NCI-H526 treated with DMSO at 0.1 percent for 48 hours (cell line): ENCODE data around the gene VPS8.

Experiments used
- DNase-seq: peaks from one replicate; lab custom pipeline; 2025; lab: John Stamatoyannopoulos, UW

The VPS8 gene

DNA sequence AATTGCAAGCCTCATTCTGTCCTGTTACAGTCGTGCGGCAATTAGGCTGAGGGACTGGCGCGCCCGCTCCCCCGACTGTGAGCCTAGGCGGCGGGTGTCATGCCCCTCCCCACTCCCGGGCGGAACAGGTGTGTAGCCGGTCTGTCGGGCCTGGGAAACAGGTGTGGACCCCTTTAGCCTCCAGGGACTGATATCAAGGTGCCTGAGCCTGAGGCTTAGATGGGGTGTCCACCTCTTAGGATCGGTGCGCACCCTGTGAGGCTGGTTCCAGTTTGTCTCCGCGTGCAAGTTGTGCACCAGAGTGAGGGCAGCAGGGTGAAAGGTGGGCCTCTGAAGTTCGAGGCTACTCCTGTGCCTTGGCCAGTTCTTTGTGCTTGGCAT lies 686 bp downstream of the VPS8 start:
- no peak for DNase-seq

DNA sequence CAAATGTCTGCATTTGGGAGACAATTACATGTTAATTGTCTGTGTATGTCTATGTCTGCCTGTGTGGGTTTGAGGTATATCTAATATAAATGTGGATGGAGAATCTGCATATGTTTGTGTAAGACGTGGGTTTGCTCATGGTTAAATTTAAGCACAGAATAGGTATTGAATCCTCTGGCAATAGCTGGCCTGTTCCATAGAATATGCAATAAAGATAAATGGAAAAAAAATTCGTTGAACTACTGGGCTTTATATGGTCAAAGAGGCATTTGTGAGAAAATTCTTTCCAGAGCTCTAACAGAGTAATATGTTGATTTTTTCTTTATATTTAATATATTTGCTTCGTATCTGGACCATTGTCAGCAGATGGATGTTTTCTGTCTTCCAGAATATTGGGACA lies 1.4 kb downstream of the VPS8 start:
- DNase-seq, result no peak

GRCh38 chr3:184814214-184814613 lies 2.2 kb downstream of the VPS8 start:
- peak; percentile 87 for DNase-seq

GRCh38 chr3:184815046-184815930 lies 3.3 kb downstream of the VPS8 start:
- DNase-seq, result no peak

DNA sequence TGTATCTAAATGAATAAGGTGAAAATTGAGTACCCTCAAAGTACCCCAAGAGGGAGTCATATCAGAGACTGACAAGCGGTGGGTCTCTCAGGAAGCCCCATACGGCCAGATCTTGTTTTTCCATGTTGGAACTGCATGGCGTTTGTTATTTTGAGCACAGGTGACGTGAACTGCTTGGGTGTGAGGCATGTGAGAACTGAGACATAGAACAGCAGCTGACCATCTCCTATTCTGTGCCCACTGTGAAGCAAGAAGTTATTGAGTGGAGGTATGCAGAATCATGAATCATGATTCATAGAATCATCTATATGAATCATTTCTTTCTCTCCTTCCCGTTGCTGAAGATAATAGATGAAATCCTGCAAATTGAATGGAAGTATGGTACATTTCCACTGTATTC lies 4.6 kb downstream of the VPS8 start:
- no peak for DNase-seq

DNA sequence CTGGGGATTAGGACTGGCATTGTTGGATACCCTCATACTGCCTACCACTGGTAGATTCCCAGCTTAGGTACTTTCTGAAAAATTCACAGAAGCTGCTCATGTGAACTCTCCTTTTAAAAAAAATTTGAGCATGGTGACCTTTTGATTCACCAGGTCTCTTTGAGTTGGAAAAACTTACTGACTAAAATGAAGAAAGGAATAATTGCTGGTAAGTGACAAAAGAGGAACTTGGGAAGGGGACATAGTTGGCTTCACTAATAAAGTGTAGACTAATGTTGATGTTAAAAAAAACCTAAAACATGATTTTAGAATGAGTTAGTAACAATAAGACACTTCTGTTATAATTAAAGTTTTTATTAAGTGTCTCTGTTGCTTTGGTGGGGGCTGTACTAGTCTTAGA lies 8.6 kb downstream of the VPS8 start:
- no peak for DNase-seq

- no peak for DNase-seq
These were observed 9.1 kb downstream of the VPS8 start for GRCh38 chr3:184821034-184821433.

DNA sequence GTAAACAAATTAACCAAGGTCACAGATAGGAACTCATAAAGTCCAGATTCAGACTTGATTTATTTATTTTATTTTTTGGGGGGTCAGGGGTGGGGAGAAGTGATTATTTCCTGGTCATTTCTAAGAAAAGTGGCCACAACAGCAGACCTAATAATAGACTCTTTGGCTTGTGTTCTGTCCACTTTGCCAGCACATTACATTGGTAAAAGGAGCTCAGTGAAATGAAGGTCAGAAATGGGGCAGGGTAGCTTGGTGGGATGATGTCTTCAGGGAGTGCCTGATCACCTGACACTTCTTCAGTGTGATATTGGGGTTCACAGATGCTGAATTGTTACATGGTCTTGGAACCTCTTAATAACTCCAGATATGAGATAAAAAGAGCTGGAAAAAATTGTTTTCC lies 10.1 kb downstream of the VPS8 start:
- DNase-seq, result no peak

DNA sequence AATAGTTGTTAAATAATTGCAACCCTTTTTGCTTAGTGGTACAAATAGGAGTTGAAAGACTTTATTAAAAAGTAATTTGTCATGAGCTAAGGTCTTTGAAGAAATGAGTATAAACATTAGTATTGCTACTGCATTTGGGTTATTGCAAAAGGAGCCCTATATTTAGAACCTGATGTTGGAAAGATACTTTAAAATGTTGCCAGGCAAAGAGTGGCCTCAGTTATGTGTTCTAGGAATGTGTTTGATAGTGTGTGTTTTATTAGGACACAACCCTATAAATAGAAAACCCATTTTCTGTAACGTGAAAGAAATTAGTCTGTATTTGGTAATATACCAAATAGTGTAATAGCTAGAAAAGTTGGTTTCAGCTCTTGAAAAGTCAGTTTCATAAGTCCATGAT lies 10.7 kb downstream of the VPS8 start:
- DNase-seq, result no peak

DNA sequence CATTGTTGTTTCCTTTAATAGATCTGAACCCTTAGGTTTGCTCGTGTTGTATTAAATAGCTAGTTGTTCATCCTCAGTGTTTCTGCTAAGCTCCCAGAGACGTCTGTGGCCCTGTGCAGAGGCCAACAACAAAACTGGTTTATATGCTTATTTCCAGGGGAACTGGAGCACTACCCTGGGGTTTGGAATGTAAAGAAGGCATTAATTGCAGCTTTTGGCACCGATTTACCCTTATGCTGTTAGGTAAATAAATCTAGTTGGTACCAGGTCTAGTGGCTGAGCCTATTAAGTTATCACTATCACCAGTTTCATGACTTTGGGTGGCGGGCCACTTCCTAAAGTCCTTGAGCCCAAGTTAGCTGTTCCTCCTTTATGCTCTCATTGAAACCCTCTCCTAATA lies 12.0 kb downstream of the VPS8 start:
- DNase-seq, result no peak

DNA sequence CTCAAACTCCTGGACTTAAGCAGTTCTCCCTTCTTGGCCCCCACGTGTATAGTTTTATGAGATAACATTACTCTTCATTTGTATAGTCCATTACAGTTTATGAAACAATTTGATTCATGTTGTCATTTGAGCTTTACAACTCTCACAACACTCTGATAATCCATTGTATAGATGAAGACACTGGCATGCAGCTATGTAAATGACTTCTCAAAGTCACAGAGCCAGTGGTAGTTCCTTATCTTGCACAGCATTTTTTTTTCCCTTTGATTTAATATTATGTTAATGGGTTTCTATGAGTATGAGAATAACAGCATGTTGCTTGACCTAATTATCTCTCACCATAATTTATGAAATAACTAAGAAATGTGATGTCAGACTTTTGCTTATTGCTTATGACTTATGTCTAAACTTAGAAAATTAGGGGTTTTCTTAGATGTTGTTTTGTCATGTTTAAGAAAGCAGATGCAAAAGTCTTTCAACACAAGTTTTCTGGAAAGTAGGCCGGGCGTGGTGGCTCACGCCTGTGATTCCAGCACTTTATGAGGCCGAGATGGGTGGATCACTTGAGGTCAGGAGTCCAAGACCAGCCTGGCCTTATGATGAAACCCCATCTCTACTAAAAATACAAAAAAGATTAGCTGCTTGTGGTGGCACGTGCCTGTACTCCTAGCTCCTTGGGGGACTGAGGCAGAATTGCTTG lies 13.3 kb downstream of the VPS8 start:
- no peak for DNase-seq

- DNase-seq, result no peak
These were observed 15.6 kb downstream of the VPS8 start for GRCh38 chr3:184827572-184827971.

- DNase-seq, result no peak
These were observed 20.1 kb downstream of the VPS8 start for GRCh38 chr3:184832044-184832443.

DNA sequence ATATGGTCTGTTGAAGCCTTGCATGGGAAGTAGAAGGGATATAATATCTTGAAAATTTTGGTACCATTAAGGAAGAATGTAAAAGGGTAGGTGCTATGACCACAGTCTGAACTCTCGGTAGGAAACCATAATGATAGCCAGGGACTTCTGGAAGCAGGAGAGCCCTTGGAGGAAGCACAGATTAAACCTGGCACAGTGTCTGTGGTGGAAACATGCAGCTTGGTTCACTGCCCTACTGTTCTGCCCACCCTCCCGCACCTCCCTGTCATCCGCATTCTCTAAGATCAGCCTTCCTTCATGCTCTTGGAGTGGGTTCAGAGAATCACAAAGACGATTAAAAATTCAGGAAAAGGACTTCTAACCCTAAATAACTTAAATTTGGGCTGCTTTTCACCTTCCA lies 20.9 kb downstream of the VPS8 start:
- DNase-seq, result no peak

DNA sequence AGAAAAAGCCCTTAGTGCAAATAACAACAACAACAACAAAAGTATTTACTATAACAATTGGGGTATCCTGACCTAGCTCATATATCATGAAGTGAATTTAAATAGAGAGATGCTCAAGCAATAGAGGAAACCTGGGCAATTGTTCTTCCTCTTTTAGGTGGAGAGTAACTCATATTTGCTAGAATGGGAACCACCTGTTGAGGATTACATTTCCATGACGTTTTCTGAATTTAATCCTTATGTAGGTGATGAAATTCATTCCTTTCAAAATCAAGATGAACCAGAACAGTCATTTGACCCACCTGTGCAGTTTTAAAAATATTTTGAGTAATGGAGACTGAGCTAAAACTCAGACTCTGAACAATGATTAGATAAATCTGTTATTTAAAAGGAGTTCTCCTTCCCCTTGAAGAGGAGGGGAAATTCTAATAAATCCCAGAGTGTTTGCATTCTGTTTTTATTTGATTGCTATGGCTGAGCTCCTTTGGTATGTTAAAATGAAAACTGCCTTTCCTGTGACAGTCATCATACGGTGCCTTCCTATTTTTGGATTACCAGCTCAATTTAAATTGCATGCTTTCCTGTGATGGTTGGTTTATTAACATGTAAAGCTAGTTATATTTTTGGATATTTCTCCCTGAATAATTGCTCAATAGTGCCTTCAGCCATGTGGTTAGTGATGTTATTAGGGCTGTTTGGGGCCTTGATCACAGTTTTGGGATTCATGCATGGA lies 24.3 kb downstream of the VPS8 start:
- no peak for DNase-seq

- no peak for DNase-seq
These were observed 30.5 kb downstream of the VPS8 start for GRCh38 chr3:184842433-184842832.

DNA sequence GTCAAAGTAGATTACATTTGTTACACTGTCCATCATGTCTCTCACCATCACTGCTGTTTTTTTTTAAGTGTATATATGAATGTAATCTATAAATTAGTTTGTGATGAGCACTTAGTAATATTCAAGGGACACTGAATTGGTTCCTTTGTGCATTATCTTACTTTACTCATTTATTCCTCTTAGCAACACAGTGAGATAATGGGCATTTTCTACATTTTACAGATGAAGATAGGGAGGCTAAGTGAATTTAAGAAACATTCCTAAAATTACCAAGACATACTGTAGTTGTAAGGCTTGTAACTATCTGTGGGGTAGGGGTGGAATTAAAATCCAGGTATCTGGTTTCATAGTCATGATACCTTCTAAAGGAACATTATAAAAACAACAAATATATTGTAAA lies 33.9 kb downstream of the VPS8 start:
- DNase-seq, result no peak

DNA sequence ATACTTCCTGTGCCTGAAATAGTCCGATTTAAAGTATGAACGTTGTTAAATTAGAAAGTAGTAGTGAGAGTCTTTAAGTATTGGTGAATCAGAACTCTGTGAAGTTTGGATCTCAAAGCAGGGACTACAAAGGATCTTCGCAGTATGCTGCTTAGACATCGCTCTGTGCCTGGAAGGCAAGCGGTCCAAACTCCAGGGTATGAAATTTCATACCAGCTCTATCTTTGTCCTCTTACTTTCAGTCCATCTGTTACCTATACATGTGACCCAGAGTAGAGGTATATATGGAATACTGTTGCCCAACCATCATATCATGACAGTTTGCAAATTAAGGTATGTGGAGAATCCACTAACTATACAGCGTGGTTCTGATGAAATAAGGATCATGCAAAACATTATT lies 34.5 kb downstream of the VPS8 start:
- DNase-seq, result no peak

- no peak for DNase-seq
These were observed 37.0 kb downstream of the VPS8 start for GRCh38 chr3:184848934-184849333.

- no peak for DNase-seq
These were observed 38.2 kb downstream of the VPS8 start for GRCh38 chr3:184850201-184850600.

DNA sequence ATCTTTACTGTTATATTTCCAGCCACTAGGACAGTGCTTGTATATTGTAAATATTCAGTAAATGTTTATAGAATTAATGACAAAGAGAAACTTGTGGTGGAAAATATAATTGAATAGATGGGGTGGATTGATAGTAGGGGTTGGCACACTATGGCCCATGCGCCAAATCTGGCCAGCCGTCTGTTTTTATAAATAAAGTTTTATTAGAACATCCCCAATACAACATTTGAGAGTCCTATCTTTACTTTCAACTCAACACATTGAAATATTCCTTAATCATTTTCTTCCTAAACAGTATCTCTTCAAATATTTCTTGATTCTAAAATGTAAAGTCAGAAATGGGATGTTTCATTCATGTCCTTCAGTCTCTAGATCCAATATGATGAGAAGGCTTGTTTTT lies 45.1 kb downstream of the VPS8 start:
- DNase-seq, result no peak

DNA sequence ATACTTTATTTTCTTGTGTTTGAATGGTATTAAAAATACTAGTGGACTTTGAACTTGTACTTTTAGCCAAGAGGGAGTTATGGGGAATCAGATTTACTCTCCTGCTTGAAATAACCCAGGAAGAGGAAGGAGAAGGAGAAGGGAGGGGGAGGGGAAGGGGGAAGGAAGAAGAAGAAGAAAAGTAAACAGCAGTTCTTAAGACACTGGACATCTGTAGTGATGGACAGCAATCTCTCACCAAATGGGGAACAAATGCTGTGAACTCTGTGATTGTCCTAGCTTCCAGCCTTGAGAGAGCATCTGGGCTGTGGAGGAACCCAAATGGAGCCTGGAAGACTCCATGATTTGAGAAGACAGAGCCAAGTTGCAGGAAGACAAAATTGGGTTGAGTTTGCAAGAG lies 52.0 kb downstream of the VPS8 start:
- DNase-seq, result no peak

- DNase-seq, result no peak
These were observed 56.5 kb downstream of the VPS8 start for GRCh38 chr3:184868477-184868876.
